Chondrocyte (in vitro differentiated cells): ENCODE measurements around the gene SSNA1. TPM values are rescaled to one million over a fixed set of nuclear protein-coding genes. Genes with fewer than 3 reads are reported as not detected.
A peak's percentile ranks its signal among the peaks of the same experiment; 100 is the strongest.
"Not testable (repeated sequence)": the region's sequence is repeated elsewhere in the genome, so short reads cannot be mapped to it uniquely, and the experiment has no call there.

ENCODE experiments used
- DNase-seq: peaks from one replicate; pipeline ENCODE4 v3.0.0; 2021; ENCODE audit warnings: mixed read lengths, low spot score
- H3K27ac Mint-ChIP-seq: one replicate; pipeline ENCODE4 v1.8.0; 2021; ENCODE audit warnings: mild to moderate bottlenecking, moderate library complexity, mixed read lengths; ENCODE audit not compliant: unreplicated experiment
- H3K27me3 Mint-ChIP-seq: 2 replicates; pipeline ENCODE4 v1.8.0; 2021; ENCODE audit warnings: low read depth, mixed read lengths
- H3K36me3 Mint-ChIP-seq: 2 replicates; pipeline ENCODE4 v1.8.0; 2021; ENCODE audit warnings: low read depth, mixed read lengths
- H3K4me1 Mint-ChIP-seq: 2 replicates; pipeline ENCODE4 v1.8.0; 2021; ENCODE audit warnings: low read depth, mild to moderate bottlenecking, mixed read lengths
- H3K4me3 Mint-ChIP-seq: one replicate; pipeline ENCODE4 v1.8.0; 2021; ENCODE audit warnings: mild to moderate bottlenecking, moderate library complexity, mixed read lengths; ENCODE audit not compliant: unreplicated experiment
- H3K9me3 Mint-ChIP-seq: 2 replicates; pipeline ENCODE4 v1.8.0; 2021; ENCODE audit warnings: low read depth, mixed read lengths
- CTCF ChIP-seq: fragments of 200-600 bp; sonication (generic); IDR thresholded peaks from 2 replicates; pipeline ENCODE4 v1.5.0; 2021; ENCODE audit warnings: antibody characterized with exemption, mild to moderate bottlenecking, moderate library complexity
- total RNA-seq: library from RNA; stranded (reverse); gene quantifications from 3 replicates; pipeline ENCODE4 v1.2.1, GENCODE V29; 2021

SSNA1 gene
- total RNA-seq, 1 donor from 2014 or later = 55.5 TPM

- Mint-ChIP-seq H3K4me1 (peaks cover 11% of the 10 kb centered on the region), H3K9me3 (no peaks in the 10 kb centered on the region), H3K36me3 (no peaks in the 10 kb centered on the region), H3K27me3 (no peaks in the 10 kb centered on the region), H3K4me3 (no peak overlapping the region), H3K27ac (no peak overlapping the region)
- TF ChIP-seq CTCF = no peak
- DNase-seq = no peak
These were observed 47.2 kb downstream of the SSNA1 start for GRCh38 chr9:137235424-137236237.

GRCh38 chr9:137236238-137236935 is 47.9 kb downstream of the SSNA1 start:
- Mint-ChIP-seq H3K4me3 (no peak overlapping the region), H3K36me3 (no peaks in the 10 kb centered on the region), H3K9me3 (no peaks in the 10 kb centered on the region), H3K27me3 (no peaks in the 10 kb centered on the region), H3K27ac (no peak overlapping the region), H3K4me1 (peaks cover 11% of the 10 kb centered on the region)
- peak; percentile 99 for TF ChIP-seq CTCF
- DNase-seq = no peak

GRCh38 chr9:137236936-137237421 is 48.5 kb downstream of the SSNA1 start:
- TF ChIP-seq CTCF = peak; percentile 43
- no peaks in the 10 kb centered on the region for H3K9me3 Mint-ChIP-seq
- H3K27ac Mint-ChIP-seq = no peak overlapping the region
- H3K4me3 Mint-ChIP-seq = no peak overlapping the region
- no peaks in the 10 kb centered on the region for H3K27me3 Mint-ChIP-seq
- no peaks in the 10 kb centered on the region for H3K36me3 Mint-ChIP-seq
- no peak for DNase-seq
- peaks cover 11% of the 10 kb centered on the region for H3K4me1 Mint-ChIP-seq

GRCh38 chr9:137237759-137238726 is 49.6 kb downstream of the SSNA1 start:
- no peak for DNase-seq
- no peak for TF ChIP-seq CTCF
- H3K4me1 Mint-ChIP-seq = peaks cover 21% of the 10 kb centered on the region
- no peaks in the 10 kb centered on the region for H3K27me3 Mint-ChIP-seq
- no peak overlapping the region for H3K4me3 Mint-ChIP-seq
- H3K9me3 Mint-ChIP-seq = no peaks in the 10 kb centered on the region
- peaks cover 9% of the 10 kb centered on the region for H3K36me3 Mint-ChIP-seq
- no peak overlapping the region for H3K27ac Mint-ChIP-seq

GRCh38 chr9:137239541-137240200 is 51.2 kb downstream of the SSNA1 start:
- Mint-ChIP-seq H3K36me3 (peaks cover 10% of the 10 kb centered on the region), H3K4me1 (peaks cover 30% of the 10 kb centered on the region), H3K27ac (peak overlapping the region; percentile 85), H3K4me3 (peak overlapping the region; percentile 70)
- not testable (repeated sequence) for H3K27me3 Mint-ChIP-seq, H3K9me3 Mint-ChIP-seq, DNase-seq
